Middle frontal gyrus (tissue), 1 donor: ENCODE measurements around the gene CALR3.
"Not testable (repeated sequence)": the region's sequence is repeated elsewhere in the genome, so short reads cannot be mapped to it uniquely, and the experiment has no call there.

Source experiments
- DNase-seq: peaks from one replicate; pipeline ENCODE4 v3.0.0-alpha.2; 2015; ENCODE audit warnings: low spot score; ENCODE audit errors: extremely low spot score

CALR3 gene, protein sequence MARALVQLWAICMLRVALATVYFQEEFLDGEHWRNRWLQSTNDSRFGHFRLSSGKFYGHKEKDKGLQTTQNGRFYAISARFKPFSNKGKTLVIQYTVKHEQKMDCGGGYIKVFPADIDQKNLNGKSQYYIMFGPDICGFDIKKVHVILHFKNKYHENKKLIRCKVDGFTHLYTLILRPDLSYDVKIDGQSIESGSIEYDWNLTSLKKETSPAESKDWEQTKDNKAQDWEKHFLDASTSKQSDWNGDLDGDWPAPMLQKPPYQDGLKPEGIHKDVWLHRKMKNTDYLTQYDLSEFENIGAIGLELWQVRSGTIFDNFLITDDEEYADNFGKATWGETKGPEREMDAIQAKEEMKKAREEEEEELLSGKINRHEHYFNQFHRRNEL

DNA sequence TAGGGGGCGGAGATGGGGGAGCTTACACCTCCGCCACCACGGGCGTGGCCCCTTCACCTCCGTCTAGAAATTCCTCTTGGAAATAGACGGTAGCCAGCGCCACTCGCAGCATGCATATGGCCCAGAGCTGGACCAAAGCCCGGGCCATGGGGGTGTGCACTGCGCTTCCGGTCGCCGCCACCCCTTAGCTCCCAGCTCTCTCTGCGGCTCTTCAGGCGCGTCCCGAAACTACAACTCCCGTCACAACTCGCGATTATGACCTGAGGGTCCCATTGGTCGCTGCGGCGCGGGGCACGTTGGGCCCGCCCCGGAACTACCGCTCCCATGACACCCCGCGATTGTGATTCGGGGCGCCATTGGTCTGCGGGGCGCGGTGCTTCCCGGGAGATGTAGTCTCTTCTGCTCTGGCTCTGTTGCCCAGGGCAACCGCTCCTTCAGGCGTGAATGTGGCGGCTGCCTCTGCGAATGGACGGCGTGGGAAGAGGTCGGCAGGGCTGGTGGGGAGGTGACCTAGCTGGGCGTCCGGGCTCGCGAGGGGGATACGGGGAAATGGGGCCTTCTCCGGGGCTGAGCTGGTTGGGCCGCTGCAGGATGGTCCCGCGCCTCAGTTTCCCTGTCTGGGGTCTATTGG lies at the start of gene CALR3, which contains the start of gene C19orf44:
Gene CALR3 (minus strand): TSS at position 186 of the 631 bp plus-strand sequence. CDS start 38 bp downstream, at position 148.
Gene C19orf44 (plus strand): TSS at position 413 of the 631 bp plus-strand sequence. CDS start 4,399 bp downstream, outside the sequence.
- DNase-seq: peak; percentile 98

DNA sequence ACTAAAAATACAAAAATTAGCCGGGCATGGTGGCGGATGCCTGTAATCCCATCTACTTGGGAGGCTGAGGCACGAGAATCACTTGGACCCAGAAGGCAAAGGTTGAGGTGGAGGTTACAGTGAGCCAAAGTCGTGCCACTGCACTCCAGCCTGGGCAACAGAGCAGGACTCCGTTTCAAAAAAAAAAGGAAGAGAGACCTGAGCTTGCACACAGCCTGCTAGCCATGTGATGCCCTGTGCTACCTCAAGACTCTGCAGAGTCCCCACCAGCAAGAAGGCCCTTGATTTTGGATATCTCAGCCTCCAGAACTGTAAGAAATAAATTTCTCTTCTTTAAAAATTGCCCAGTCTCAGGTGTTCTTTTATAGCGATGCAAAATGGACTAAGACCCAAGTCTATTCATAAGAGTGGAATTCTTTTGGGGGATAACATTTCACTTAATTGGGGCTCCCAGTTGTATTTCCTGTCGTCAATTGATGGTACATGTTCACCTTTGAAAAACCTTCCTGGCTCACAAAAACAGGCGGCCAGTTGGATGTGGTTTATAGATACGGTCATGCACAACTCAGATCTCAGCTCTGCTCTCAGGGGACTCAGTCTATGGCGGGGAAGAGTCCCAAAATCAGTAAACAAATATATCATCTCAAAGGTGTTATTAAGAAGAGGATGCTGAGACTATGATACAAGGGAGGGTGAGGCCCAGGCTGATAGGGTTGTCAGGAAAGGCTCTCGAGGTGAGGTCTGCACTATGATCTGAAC lies 48.7 kb upstream of the CALR3 start:
- DNase-seq: no peak

DNA sequence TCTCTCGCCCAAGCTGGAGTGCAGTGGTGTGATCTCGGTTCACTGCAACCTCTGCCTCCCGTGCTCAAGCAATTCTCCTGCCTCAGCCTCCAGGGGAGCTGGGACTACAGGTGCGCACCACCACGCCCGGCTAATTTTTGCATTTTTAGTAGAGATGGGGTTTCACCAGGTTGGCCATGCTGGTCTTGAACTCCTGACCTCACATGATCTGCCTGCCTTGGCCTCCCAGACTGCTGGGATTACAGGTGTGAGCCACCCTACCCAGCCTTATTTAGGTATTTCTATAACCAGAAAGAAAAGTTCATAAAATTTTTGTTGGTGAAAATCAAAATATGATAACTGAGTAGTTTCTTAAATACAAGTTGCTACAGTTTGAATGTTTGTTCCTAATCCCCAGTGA lies 47.8 kb upstream of the CALR3 start:
- DNase-seq: not testable (repeated sequence)

DNA sequence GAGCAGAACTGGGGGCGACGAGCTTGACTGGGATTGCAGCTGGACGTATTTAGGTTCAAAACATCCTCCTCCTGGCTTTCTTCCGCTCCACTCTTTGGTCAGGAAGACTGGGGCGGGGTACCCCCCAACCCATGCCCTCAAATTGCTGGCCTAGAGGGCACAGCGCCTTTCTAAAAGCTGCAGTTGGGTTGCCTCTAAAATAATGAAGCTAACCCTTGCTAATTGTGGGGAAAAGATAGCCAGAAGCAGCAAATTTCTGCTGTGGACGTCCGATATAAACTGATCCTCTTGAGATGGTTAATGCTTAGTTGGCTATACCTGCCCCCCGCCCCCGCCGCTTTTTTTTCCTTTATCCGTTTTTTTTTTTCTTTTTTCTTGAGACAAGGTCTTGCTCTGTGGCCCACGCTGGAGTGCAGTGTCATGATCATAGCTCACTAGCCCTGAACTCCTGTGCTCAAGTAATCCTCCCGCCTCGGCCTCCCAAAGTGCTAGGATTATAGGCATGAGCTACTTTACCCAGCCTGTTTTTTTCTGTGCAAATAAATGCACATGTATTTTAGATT lies 47.0 kb upstream of the CALR3 start:
- no peak for DNase-seq

DNA sequence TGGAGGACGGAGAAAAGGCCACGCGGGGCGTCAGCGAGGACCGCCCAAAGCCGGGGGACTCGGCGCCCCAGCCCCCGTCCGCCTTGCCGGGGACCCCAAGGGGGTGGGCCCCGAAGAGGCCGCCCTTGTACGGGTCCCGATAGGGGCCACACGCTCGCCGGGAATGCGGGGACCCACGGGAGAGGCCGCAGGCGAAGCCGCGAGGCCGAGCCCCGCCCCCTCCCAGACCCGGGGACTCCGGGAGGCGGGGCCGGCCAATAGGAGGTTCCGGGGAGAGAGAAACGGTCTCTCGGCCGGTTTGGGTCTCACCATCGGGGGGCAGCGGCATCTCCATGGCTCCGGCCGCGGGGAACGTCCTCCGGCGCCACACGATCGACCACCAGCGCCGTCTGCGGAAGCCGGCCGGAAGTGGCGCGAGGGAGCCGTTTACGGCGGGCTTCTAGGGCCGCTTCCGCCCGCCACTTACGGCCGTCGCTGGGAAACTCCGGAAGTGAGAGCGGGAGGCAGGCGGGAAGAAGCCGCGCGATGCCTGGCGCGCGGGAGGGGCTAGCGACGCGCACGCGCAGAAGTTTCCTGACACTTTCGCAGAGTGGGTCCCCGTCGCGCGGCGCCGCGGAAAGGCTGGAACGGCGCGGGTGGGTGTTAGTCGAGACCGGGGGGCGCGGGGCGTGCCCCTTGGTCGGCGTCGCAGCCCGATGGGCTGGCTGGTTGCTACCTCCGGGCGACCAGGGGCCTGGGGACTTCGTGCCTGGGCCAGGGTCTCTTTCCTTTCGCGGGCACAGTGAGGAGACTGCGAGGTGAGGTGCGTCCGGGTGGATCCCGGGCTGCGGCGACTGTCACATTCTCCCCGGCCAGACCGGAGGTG lies 46.3 kb upstream of the CALR3 start, which contains the start of gene CHERP:
Gene CHERP (minus strand): TSS at position 393 of the 865 bp plus-strand sequence. CDS start 59 bp downstream, at position 334.
- peak; percentile 98 for DNase-seq

DNA sequence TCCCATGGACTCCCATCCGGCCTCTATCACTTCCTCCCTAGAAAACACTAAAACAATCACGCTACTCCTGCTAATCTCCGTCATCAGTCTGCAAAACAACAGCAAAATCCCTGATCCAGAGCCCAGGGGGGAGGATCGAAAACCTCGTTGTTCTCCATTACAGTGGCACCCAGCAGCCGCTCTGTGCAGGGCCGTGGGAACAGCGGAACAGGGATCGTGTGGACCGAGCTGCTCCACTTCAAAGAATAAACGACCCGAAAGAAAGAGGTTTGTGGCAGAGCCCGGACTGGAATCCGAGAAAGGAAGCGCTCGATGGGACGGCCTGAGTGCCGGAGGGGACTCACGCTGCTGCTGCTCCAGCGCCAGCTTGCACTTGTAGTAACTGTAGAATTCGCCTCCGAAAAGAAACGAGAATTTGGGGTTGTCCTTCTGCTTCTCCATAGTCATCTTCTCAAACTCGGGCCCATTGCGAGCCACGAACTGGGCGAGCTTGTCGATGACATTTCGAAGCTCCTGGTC lies 45.6 kb upstream of the CALR3 start:
- DNase-seq: no peak

DNA sequence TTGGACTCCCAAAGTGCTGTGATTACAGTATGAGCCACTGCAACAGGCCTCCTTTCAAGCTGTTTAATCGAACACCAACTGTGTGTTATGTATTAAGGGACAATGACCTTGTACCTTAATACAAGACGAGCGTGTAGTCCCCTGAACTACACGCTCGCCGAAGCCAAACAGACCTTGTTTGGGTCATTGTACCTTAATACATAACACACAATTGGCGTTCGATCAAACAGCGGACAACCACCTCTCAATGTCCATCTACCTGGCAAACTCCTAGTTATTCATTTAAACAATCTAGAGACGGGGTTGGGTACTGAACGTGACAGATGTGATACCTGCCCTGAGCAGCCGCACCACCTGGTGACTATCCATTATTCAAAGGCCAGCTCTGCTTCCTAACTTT lies 45.0 kb upstream of the CALR3 start:
- DNase-seq: no peak

DNA sequence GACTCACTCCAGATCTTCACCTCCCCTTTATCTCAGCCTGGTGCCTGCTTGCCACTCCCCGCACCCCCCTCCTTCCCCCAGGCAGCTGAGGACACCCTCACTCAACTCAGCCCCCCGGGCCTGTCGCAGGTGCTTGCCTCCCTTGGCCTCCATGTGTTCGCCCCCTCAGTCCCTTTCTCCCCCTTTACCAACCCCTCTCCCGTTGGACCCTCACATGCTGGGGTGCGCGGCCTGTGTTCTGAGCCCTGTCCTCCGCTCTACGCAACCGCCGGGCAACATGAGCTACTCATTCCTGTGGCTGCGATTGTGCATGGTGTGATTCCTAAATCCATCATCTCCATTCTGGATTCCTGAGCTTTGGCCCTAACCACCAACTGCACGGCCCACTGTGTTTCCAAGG lies 41.1 kb upstream of the CALR3 start:
- DNase-seq: no peak

DNA sequence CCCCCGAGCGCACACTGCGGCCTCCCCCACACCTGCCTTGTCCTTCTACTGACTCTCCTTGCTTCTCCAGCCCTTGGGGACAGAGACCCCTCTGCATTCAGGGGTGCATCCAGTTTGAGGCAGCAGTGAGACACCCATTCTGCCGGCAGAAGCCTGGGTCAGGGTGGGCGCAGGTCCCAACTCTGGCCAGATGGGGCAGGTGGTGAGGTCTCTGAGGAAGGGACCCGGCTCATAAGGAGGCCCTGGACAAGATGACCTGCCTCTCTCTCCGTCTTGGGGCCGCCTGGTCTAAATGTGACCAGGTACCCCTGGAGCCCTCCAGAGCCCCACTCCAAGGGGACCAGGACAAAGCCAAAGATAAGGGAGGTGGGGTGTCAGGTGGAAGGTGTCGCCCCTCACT lies 40.2 kb upstream of the CALR3 start:
- DNase-seq: no peak

DNA sequence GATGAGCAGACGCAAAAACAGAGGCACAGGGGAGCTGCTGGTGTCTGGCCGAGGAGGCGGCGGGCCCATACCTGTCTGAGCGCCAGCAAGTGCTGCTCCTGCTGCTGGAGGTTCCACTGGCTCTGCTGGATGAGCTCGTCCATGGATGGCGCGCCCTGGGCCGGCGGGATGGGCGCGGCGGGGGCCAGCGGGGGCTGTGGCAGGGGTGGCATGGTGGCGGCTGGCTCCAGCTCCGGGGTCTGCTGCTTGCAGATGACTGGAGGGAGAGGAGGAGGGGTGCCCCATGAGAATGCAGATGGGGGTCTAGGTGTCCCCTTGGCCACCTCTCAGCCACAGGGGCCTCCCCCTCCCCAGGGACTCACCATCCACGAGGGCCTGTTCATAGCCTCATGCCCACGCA lies 39.4 kb upstream of the CALR3 start:
- no peak for DNase-seq

DNA sequence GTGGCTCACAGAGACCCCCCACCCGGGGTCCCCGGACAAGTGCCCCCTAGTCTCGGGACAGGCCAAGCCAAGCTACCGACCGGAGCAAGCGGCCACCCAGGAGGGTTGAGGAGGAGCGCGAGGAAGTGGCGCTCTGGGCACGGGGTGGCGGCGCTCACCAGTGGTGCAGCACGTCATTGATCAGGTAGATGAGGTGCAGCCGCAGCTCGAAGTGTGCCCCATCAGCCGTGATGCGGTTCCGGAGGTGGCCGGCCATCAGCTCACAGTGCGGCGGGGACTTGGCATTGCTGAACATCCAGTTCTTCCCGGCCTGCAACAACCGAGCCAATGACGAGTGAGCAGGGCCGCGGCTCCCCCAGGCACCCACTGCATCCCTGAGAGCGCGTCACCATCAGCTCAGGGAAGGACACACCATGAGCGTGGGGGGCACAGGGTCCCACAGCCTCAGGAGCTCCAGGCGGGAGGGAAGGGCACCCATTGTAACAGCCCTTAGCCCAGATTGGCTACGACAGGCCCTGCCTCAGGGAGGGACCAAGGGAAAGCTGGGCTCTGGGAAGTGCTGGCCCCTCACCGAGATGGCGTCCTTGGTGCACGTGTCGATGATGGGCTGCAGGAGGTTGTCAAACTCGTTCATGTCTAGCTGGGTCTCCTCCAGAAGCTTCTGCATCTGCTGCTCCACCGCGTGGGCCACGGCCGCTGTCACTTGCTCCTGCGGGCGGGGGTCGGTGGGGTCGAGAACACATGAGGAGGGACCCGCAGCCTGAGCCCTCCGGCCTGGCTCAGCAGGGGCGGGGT lies 36.7 kb upstream of the CALR3 start:
- DNase-seq: no peak

DNA sequence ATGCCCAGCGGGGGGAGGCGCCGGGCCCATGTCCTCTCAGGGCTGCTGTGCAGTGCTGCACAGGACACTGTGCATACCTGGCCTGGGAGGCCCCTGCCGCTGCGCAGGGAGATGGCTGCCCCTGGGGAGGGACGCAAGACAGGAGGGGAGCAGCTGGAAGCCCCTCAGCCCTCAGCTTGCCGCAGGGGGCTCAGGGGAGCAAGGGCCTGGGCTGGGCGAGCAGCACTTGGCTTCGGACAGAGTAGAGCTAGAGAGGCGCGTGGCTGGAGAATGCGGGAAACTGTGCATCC lies 35.4 kb upstream of the CALR3 start:
- no peak for DNase-seq

DNA sequence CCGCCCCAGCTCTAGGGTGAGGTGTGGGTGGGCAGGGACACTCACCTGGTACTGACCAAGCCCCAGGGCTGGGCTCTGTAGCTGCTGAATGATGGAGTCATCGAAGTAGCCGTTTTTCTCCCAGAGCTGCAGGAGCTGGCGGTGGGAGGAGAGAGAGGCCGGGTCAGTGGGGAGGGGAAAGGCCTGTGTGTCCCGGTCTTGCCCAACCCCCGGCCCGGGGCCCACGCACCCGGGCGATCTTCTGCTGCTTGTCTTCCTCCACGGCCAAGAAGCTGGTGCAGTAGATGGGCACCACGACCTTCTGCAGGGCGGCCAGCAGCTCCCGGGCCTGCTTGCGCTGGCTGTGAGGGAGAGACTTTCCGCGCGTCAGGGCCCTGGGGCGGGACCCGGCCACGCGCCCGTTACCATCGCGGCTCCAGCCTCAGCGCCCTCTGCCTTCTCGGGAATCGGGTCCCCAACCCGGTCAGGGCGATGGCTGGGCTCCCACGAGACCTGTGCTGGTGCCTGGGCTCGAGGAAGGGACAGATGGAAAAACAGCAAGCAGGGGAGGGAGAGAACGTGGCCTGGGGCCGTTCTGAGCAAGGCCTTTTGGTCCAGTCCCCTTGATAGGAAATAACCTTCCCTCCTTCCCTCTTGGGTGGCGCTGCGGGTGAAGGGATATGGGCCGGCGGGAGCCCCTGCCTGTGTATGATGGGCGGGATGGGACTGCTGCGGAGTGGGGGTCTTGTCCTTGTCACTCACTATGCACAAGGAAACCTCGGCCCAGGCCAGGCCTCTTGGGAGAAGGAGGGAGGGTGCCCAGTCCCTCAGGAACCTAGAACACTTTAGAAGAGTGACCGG lies 34.8 kb upstream of the CALR3 start:
- DNase-seq: no peak

DNA sequence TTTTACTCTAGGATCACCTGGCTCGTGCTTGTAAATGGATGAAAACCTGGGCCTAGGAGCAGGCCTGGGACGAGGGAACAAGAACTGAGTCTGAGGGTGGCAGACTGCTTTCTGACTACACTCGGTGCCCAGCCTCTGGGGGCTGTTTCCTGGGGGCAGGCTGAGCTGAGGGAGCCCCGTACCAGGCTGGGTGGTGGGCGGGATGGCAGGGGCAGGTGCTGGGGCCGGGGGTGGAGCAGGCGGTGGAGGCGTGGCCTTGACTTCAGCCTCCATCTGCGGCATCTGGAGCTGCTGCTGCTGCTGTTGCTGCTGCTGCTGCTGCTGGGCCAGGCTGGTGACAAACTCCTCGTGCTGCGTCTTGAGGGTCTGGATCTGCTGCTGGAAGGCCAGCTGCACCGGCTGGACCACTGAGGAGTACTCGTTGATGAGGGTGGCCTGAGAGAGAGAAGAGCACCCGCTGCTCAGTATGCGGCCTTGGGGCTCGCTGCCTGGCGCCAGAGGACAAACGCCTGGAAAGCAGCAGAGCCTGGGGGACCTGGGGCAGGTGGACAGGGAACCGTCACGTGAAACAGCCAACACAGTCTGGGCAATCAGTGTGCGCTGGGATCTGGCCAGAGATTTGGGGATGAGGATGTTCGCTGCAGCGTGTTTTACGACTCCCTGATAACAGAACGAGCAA lies 33.6 kb upstream of the CALR3 start:
- DNase-seq: no peak

DNA sequence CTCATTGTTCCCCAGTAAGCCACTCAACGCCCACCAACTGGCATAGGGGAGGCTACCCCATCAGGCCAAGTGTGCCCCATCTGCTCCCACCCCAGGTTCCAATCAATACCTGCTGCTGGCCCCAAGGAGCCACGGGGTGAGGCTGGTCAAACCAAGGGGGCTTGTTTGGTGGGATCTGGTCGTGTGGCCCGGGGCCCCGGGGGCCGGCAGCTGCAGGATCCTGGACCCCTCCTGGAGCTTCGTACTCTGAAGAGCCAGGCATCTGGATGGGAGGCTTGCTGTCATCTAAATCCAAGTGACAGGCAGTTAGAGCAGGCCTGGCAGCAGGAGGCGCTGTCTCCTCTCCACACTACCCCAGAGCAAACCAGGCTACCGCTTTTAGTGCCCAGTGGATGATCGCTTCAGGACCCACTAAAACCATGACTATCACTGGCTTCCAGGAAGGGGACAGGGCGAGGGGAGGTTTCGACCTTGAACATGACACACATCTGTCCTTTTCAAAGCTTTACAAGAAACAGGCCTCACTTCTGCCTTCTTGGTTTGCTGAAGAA lies 32.1 kb upstream of the CALR3 start:
- no peak for DNase-seq

DNA sequence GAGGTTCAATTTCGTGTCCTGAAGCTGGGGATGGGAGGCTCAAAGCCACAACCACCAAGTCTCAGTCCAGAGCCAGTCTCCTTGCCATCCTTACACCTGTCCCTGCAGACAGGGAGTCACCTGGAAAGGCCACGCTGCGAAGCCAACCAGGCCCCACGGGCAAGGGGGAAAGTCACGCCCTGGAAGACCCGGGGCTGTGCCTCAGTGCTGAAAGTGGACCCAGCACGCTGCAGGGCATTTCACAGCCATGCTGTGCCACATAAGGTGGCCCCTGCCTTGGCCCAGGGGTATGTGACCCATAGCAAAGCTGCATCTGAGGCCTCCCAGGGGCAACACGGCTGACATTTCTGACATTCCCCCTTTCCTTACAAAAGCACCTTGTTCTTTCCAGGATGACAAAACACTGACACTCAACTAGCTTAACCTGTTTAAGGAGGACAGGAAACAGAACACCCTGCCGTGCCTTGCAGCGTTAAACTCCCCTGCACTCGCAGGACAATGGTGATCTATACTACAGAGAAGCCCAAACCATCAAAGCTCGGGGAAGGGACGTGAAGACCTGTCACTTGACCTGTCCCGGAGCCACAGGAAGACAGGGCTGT lies 31.5 kb upstream of the CALR3 start:
- DNase-seq: no peak

DNA sequence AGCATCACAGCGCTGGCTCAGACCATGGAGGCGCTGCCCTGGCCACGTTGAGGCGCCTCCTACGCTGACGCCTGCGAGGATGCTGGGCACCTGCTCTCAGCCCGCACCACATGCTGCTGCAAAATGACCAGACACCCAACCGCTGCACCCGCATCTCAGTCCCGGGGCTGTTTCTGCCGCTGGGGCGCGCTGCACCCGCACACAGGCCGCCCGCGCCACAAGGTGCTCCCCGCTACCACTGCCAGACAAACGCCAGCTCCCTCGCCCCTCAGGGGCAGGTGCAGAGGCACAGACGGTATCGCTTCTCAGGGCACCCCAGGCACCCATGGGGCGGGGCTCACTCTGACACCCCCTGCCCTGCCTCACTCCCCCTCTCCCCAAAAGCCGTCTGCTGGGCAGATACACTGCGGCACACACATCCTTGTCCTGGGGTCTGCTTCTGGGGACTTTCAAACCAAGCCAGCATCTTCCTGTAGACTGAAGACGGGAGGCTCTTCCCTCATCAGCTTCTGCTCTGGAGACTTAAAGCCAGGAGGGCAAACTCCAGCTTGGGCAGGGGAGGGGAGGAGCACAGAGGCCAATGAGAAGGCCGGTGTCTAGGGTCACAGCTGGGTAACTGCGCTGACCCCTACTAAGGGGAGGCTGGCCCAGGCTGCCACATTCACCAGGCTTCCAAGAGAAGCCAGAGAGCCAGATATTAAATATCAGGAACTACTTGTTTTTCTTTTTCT lies 29.9 kb upstream of the CALR3 start:
- no peak for DNase-seq
